Measurements from ENCODE around the gene GPR17. TPM values are rescaled to one million over a fixed set of nuclear protein-coding genes. Genes with fewer than 3 reads are reported as not detected.

GPR17 gene
- total and polyA plus RNA-seq, 11 donors, result 0.10 to 8.0 (median 0.26) TPM; not detected in 3

DNA sequence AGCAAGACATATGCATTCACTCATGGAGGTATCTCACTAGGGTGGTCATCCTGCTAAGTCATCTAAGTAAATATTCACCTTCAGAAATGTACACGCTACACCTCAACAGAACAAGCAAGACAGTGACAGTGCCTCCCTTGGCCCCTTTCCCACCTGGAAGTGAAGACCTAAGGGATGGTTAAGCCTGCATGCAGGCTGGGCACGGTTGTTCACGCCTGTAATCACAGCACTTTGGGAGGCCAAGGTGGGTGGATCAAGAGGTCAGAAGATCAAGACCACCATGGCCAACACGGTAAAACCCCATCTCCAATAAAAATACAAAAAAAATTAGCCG, 25.0 kb downstream of the GPR17 start:
- Histone ChIP-seq H3K4me3 (peak overlapping the region in 1 of 12 donors; percentile 83), H3K9me3 (peaks cover 0 to 11% (median 0%) of the 10 kb centered on the region in 12 donors), H3K27ac (peak overlapping the region in 6 of 12 donors; percentile 3 to 99 (median 94)), H3K4me1 (peaks cover 0 to 80% (median 49%) of the 10 kb centered on the region in 12 donors), H3K36me3 (peaks cover 0 to 4% (median 2%) of the 10 kb centered on the region in 9 donors), H3K27me3 (peaks cover 0 to 23% (median 0%) of the 10 kb centered on the region in 9 donors)
- ATAC-seq, result no peak
- intact Hi-C loops (cut with DNase I), result loop anchor here in 3 of 10 donors (5.0 to 10.0 kb wide), 2 partner anchors 34 to 76 kb away; no protein-coding TSS in a partner anchor
- TF ChIP-seq, protein P1, sequence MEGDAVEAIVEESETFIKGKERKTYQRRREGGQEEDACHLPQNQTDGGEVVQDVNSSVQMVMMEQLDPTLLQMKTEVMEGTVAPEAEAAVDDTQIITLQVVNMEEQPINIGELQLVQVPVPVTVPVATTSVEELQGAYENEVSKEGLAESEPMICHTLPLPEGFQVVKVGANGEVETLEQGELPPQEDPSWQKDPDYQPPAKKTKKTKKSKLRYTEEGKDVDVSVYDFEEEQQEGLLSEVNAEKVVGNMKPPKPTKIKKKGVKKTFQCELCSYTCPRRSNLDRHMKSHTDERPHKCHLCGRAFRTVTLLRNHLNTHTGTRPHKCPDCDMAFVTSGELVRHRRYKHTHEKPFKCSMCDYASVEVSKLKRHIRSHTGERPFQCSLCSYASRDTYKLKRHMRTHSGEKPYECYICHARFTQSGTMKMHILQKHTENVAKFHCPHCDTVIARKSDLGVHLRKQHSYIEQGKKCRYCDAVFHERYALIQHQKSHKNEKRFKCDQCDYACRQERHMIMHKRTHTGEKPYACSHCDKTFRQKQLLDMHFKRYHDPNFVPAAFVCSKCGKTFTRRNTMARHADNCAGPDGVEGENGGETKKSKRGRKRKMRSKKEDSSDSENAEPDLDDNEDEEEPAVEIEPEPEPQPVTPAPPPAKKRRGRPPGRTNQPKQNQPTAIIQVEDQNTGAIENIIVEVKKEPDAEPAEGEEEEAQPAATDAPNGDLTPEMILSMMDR (IDR thresholded peaks at IDR 0.05), result no peak
- TF ChIP-seq POLR2A (IDR thresholded peaks at IDR 0.05), result no peak
- 71 to 84% (median 80%) methylated on average over 5 of the region's 5 CpGs for WGBS, 4 donors
- no peak for DNase-seq

DNA sequence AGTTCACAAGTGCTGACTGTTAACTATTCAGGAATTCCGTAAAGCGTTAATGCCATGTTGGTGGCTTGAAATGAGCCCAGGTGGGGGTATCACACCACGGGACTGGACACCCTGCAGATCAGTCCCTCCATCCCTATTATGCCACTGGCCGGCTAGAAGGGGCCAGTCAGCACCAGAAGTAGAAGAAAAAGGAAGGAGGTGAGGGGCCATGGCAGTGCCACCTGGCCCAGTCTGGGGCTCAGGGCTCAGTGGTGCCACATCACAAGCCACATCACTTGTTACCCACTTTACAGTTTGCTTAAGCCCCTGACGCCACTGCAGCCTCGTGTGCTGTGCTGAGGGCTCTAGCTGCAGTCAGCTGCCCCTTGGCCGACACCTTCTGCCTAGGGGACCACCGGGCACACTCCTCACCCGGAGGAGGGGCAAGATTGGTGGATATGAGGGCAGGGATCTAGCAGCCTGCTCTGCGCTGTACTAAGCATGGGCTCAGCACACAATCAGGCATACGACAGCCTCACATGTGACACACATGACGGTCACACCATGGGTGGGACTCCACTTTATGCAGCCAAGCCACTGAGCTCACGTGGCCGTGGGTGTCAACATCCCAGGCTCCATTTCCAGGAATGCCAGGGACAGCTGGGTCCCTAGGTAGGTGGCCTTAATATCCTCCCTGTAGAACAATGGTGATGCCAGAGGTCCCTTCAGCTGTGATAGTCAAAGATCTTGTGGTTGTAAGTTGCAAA, 25.8 kb downstream of the GPR17 start:
- Histone ChIP-seq H3K27ac (peak overlapping the region; percentile 88 to 100 (median 96)), H3K4me1 (peaks cover 0 to 81% (median 50%) of the 10 kb centered on the region in 12 donors), H3K9me3 (peaks cover 0 to 11% (median 0%) of the 10 kb centered on the region in 12 donors), H3K36me3 (peaks cover 0 to 4% (median 2%) of the 10 kb centered on the region in 9 donors), H3K27me3 (peaks cover 0 to 27% (median 0%) of the 10 kb centered on the region in 9 donors), H3K4me3 (peak overlapping the region in 8 of 12 donors; percentile 76 to 98 (median 88))
- WGBS, 4 donors, result 48 to 59% (median 56%) methylated on average over 9 to 14 of the region's 14 CpGs
- DNase-seq (peak in 1 of 5 donors; percentile 31), ATAC-seq (peak in 1 of 4 donors; percentile 3)
- intact Hi-C loops (cut with DNase I), result loop anchor here in 3 of 10 donors (5.0 to 10.0 kb wide), 2 partner anchors 34 to 77 kb away; no protein-coding TSS in a partner anchor
- TF ChIP-seq POLR2A (IDR thresholded peaks at IDR 0.05), result no peak
- TF ChIP-seq, protein P1 (IDR thresholded peaks at IDR 0.05), result no peak

DNA sequence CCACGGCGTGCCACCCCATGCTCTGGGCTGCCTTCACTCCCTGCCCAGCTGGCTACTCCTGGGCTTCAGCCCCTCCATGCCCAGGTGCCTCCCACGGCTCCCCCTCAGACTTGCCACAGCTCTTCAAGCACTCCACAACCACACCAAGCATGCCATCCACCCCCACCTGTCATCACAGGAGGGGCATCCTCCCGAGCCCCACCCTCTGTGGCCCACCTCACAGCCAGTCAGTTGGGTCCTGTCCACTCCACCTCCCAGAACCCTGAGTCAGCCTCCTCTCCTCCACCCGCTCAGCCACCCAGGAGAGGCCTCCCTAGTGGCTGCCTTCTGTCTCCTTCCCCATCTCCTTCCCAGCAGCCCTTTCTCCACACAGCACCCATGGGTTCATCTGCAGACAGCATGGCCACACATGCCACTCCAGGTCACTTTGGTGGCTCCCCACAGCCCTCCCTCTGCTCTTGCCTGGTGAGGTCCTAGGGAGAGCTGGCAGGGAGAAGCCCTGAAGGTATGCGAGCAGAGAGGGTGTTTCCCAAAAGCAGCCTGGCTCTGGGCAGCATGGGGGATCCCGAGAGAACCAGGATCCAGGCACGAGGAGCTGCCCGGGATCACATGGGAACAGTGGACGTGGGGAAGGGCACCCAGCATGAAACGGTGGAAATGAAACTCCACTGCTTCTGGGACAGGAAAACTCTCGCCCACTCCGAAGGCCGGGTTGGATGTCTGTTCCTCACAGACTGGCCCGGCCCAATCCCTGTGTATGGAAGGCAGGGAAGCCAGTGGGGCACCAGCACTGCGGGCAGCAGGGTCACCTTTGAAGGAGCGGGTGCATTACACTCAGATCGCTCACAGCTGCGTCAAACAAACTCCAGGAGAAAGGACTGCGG, 26.6 kb downstream of the GPR17 start:
- Histone ChIP-seq H3K36me3 (peaks cover 0 to 4% (median 2%) of the 10 kb centered on the region in 9 donors), H3K4me3 (peak overlapping the region; percentile 69 to 98 (median 86)), H3K9me3 (peaks cover 0 to 9% (median 0%) of the 10 kb centered on the region in 12 donors), H3K27me3 (peaks cover 0 to 26% (median 0%) of the 10 kb centered on the region in 9 donors), H3K4me1 (peaks cover 0 to 78% (median 51%) of the 10 kb centered on the region in 12 donors), H3K27ac (peak overlapping the region; percentile 88 to 100 (median 96))
- WGBS, 4 donors, result 27 to 32% (median 30%) methylated on average over 14 to 20 of the region's 20 CpGs
- no peak for TF ChIP-seq POLR2A (IDR thresholded peaks at IDR 0.05)
- TF ChIP-seq, protein P1 (IDR thresholded peaks at IDR 0.05), result no peak
- DNase-seq (peak in 1 of 5 donors; percentile 74), ATAC-seq (peak; percentile 23 to 63 (median 41))
- intact Hi-C loops (cut with DNase I), result loop anchor here in 3 of 10 donors (5.0 to 10.0 kb wide), 2 partner anchors 35 to 78 kb away; no protein-coding TSS in a partner anchor

Data from heart left ventricle (tissue), 16 donors.